HepG2 (cell line): Measurements from ENCODE around the gene MAD2L2. TPM values are rescaled to one million over a fixed set of nuclear protein-coding genes. Genes with fewer than 3 reads are reported as not detected.

ENCODE experiments used
- ATAC-seq: fragments of 200-7000 bp; cut with Tn5 transposase; 3 replicates; pipeline ENCODE4 v1.9.1; 2020; ENCODE audit warnings: mild to moderate bottlenecking, moderate library complexity
- BruUV-seq: library from RNA; stranded (reverse); fragments of 400-500 nt; replicated peaks from 2 replicates; lab custom pipeline; 2021; lab: Mats Ljungman, UMichigan
- CTCF ChIA-PET: fragments of 300-600 bp; formaldehyde crosslinking; extraction: SDS; loops from one replicate; lab custom pipeline; 2021; ENCODE audit warnings: low total read pairs, inconsistent platforms, low intra/inter-chr PET ratio; lab: Yijun Ruan, JAX
- POLR2A ChIA-PET: fragments of 350-600 bp; sonication (Branson Sonifier 250); formaldehyde crosslinking; loops from one replicate; lab custom pipeline; 2020; ENCODE audit warnings: antibody characterized with exemption, inconsistent platforms; lab: Yijun Ruan, JAX
- DNase-seq: peaks from one replicate; pipeline ENCODE4 v3.0.0-alpha.2; 2015; ENCODE audit warnings: low spot score
- FAIRE-seq: peaks from 3 replicates; lab custom pipeline; 2011; peaks lifted over from hg19 to GRCh38; lab: Jason Lieb, UNC
- H2AFZ ChIP-seq: one replicate; pipeline ENCODE4 v1.6.1; 2011; ENCODE audit warnings: low read length, inconsistent platforms
- H3K27ac ChIP-seq: fragments of 300-600 bp; 3 replicates; pipeline ENCODE4 v1.8.0; 2011; ENCODE audit warnings: mixed run types, mild to moderate bottlenecking, mixed read lengths, low read length, inconsistent platforms; ENCODE audit not compliant: insufficient read depth; ENCODE audit errors: extremely low read length
- H3K27me3 ChIP-seq, 2 experiments: fragments of 200-600 bp in 1 of 2; 2 replicates in 1 of 2; 3 replicates in 1 of 2; pipeline versions ENCODE4 v1.6.0 to v1.8.0; 2011; ENCODE audit warnings: low read length in 2 of 2, mild to moderate bottlenecking in 2 of 2, moderate library complexity in 2 of 2, inconsistent platforms in 1 of 2; ENCODE audit not compliant: insufficient read depth in 2 of 2, control insufficient read depth in 1 of 2
- H3K36me3 ChIP-seq, 2 experiments: fragments of 200-600 bp in 1 of 2; replicated peaks in 1 of 2; 2 replicates in 1 of 2; 3 replicates in 1 of 2; pipeline versions ENCODE4 v1.5.1 to v1.8.0; 2011; ENCODE audit warnings: low read length in 2 of 2, inconsistent platforms in 1 of 2; ENCODE audit not compliant: insufficient read depth in 2 of 2, control insufficient read depth in 1 of 2
- H3K4me1 ChIP-seq: 2 replicates; pipeline ENCODE4 v1.5.1; 2012; ENCODE audit warnings: low read length, inconsistent platforms; ENCODE audit not compliant: insufficient read depth
- H3K4me2 ChIP-seq: 2 replicates; pipeline ENCODE4 v1.6.0; 2011; ENCODE audit warnings: low read depth, low read length, inconsistent platforms
- H3K4me3 ChIP-seq, 3 experiments: fragments of 200-600 bp in 1 of 3; sonication (generic), shearing (Covaris generic) in 1 of 3; replicated peaks in 1 of 3; 2 replicates each; pipeline ENCODE4 v1.5.1; 2011 to 2016; ENCODE audit warnings: low read length in 3 of 3, inconsistent platforms in 2 of 3, low read depth in 2 of 3, mild to moderate bottlenecking in 2 of 3, control low read depth in 1 of 3, mixed read lengths in 1 of 3; ENCODE audit not compliant: insufficient read depth in 1 of 3
- H3K79me2 ChIP-seq: one replicate; pipeline ENCODE4 v1.6.1; 2011; ENCODE audit warnings: low read length, inconsistent platforms; ENCODE audit not compliant: insufficient read depth
- H3K9ac ChIP-seq: 2 replicates; pipeline ENCODE4 v1.6.0; 2011; ENCODE audit warnings: mild to moderate bottlenecking, low read depth, low read length, inconsistent platforms; ENCODE audit not compliant: insufficient read depth
- H3K9me3 ChIP-seq: 2 replicates; pipeline ENCODE4 v1.5.1; 2012; ENCODE audit warnings: mild to moderate bottlenecking, low read length
- H4K20me1 ChIP-seq: 2 replicates; pipeline ENCODE4 v1.6.0; 2011; ENCODE audit warnings: inconsistent platforms, mild to moderate bottlenecking, low read length, moderate library complexity; ENCODE audit not compliant: insufficient read depth
- AGO2 ChIP-seq: fragments of 200-400 bp; formaldehyde crosslinking; optimal IDR thresholded peaks from 2 replicates; pipeline ENCODE3; 2017; ENCODE audit warnings: mild to moderate bottlenecking, low read depth, low read length, moderate library complexity
- ELF3 ChIP-seq: IDR thresholded peaks from 2 replicates; pipeline ENCODE4 v1.6.1; 2016; ENCODE audit warnings: missing genetic modification reagents, missing compliant biosample characterization
- HCFC1 ChIP-seq: fragments of 150-350 bp; IDR thresholded peaks from 2 replicates; pipeline ENCODE4 v1.6.1; 2014; ENCODE audit warnings: low read depth, low read length
- HMG20B ChIP-seq: conservative IDR thresholded peaks from 2 replicates; pipeline ENCODE4 v1.6.1; 2016; ENCODE audit warnings: missing genetic modification reagents, missing compliant biosample characterization
- IKZF4 ChIP-seq: sonication (generic); formaldehyde crosslinking; IDR thresholded peaks from 2 replicates; pipeline ENCODE4 v1.5.1; 2020; ENCODE audit warnings: borderline replicate concordance, mild to moderate bottlenecking, low read depth, missing genetic modification reagents; ENCODE audit errors: not compliant biosample characterization
- KDM2A ChIP-seq: sonication (generic); formaldehyde crosslinking; IDR thresholded peaks from 2 replicates; pipeline ENCODE4 v1.4.0; 2020; ENCODE audit warnings: low read depth, missing genetic modification reagents, borderline replicate concordance
- KMT2A ChIP-seq: sonication (generic); formaldehyde crosslinking; IDR thresholded peaks from 2 replicates; pipeline ENCODE4 v1.4.0; 2020; ENCODE audit warnings: missing genetic modification reagents
- NFATC3 ChIP-seq: sonication (generic); formaldehyde crosslinking; IDR thresholded peaks from 2 replicates; pipeline ENCODE4 v1.5.1; 2020; ENCODE audit warnings: mild to moderate bottlenecking, missing genetic modification reagents
- POLR2A ChIP-seq, 2 experiments: IDR thresholded peaks; 2 replicates each; pipeline ENCODE4 v1.6.1; 2011; ENCODE audit warnings: low read depth in 2 of 2, low read length in 2 of 2, mild to moderate bottlenecking in 1 of 2, moderate library complexity in 1 of 2; ENCODE audit not compliant: insufficient read depth in 1 of 2
- RAD51 ChIP-seq: fragments of 450-650 bp; IDR thresholded peaks from 2 replicates; pipeline ENCODE4 v1.6.1; 2016; ENCODE audit warnings: borderline replicate concordance
- SNAPC2 ChIP-seq: sonication (generic); formaldehyde crosslinking; IDR thresholded peaks from 2 replicates; pipeline ENCODE4 v1.8.1; 2022; ENCODE audit warnings: mild to moderate bottlenecking, missing genetic modification reagents
- SRSF1 ChIP-seq: fragments of 200-400 bp; formaldehyde crosslinking; optimal IDR thresholded peaks from 2 replicates; pipeline ENCODE3; 2017; ENCODE audit warnings: mild to moderate bottlenecking, low read depth, low read length, moderate library complexity
- ZFP91 ChIP-seq: sonication (generic); formaldehyde crosslinking; IDR thresholded peaks from 2 replicates; pipeline ENCODE4 v1.9.0; 2022; ENCODE audit warnings: missing genetic modification reagents, mild to moderate bottlenecking, borderline replicate concordance
- ZNF619 ChIP-seq: sonication (generic); formaldehyde crosslinking; IDR thresholded peaks from 2 replicates; pipeline ENCODE4 v1.4.0; 2020; ENCODE audit warnings: mild to moderate bottlenecking, missing genetic modification reagents
- ZNF740 ChIP-seq: sonication (generic); formaldehyde crosslinking; IDR thresholded peaks from 2 replicates; pipeline ENCODE4 v1.4.0; 2020; ENCODE audit warnings: missing genetic modification reagents
- ZNF75D ChIP-seq: sonication (generic); formaldehyde crosslinking; IDR thresholded peaks from 2 replicates; pipeline ENCODE4 v1.8.1; 2023; ENCODE audit warnings: missing genetic modification reagents, mild to moderate bottlenecking, borderline replicate concordance
- ZNF773 ChIP-seq: sonication (generic); formaldehyde crosslinking; IDR thresholded peaks from 2 replicates; pipeline ENCODE4 v1.4.0; 2020; ENCODE audit warnings: missing genetic modification reagents, borderline replicate concordance
- WGBS: methylation state at CpG from one replicate; pipeline ENCODE4 v1.1.6; 2017; ENCODE audit warnings: low lambda C conversion rate; 5-methylcytosine and 5-hydroxymethylcytosine counted together
- in situ Hi-C: cut with HindIII; loops from 2 replicates; pipeline ENCODE4 v1.10.0; 2017; ENCODE audit warnings: low pct_unique_long_range_greater_than_20kb; ENCODE audit not compliant: extremely low pct_ligation_motif_present
- intact Hi-C: fragments of 100-400 bp; cut with micrococcal nuclease; formaldehyde crosslinking; loops from one replicate; pipeline ENCODE4 v1.10.0; 2022; ENCODE audit not compliant: unreplicated experiment
- polyA plus RNA-seq, 8 experiments: library from polyadenylated mRNA; depleted of rRNA in 3 of 8; stranded (reverse) in 7 of 8; unstranded in 1 of 8; fragments of >200 nt; fragmentation: Illumina TruSeq in 4 of 8; extraction: Trizol in 4 of 8; gene quantifications; 2 replicates each; pipeline versions ENCODE4 v1.2.1 to v1.2.3, GENCODE V29; 2011 to 2016; ENCODE audit warnings: low read depth in 4 of 8, missing spikeins in 1 of 8, mixed read lengths in 1 of 8; ENCODE audit not compliant: insufficient read depth in 1 of 8
- total RNA-seq, 5 experiments: library from RNA; depleted of rRNA; stranded (reverse); fragments of >200 nt; fragmentation: Illumina TruSeq; extraction: Trizol; gene quantifications; 2 replicates each; pipeline ENCODE4 v1.2.3, GENCODE V29; 2016; ENCODE audit warnings: low read depth in 1 of 5

The MAD2L2 gene
- total and polyA plus RNA-seq, 2 of the 13 experiments (the other 11 are each of a cell fraction or from before 2014, with no cell fraction given): 51.8 to 53.8 TPM

GRCh38 chr1:11641776-11642305 is 39.1 kb downstream of the MAD2L2 start:
- CTCF ChIA-PET: interaction anchor here (1.5 to 2.0 kb wide), 3 partner anchors 78 to 400 kb away, joined by 6 to 19 read pairs (median 7); no protein-coding TSS in a partner anchor
- no peak for FAIRE-seq
- POLR2A ChIA-PET: interaction anchor here (0.7 to 0.9 kb wide), 2 partner anchors 12 to 22 kb away, joined by 3 to 4 read pairs; partner anchors contain the start of gene FBXO6
- TF ChIP-seq ZFP91: no peak
- 0 out of 4 replicates have a peak, but pooled peaks of 1 of the 2 experiments have one; percentile 12 for TF ChIP-seq POLR2A (IDR thresholded peaks at IDR 0.05; ENCODE audit: insufficient read depth in 1 of 2, low read depth in 2 of 2, low read length in 2 of 2)
- WGBS: 72% methylated on average over 2 of the region's 5 CpGs
- peaks cover 2 to 15% of the 10 kb centered on the region in 2 experiments; a peak in 3 of 5 replicates for H3K27me3 ChIP-seq
- H3K9me3 ChIP-seq: no peaks in the 10 kb centered on the region
- intact Hi-C loops: loop anchor here (1.0 kb wide), 1 partner anchor 305 kb away; no protein-coding TSS in a partner anchor
- no peak for DNase-seq
- no peak for ATAC-seq
- H2AFZ ChIP-seq: no peak overlapping the region
- no peaks in the 10 kb centered on the region for H3K79me2 ChIP-seq
- H3K4me2 ChIP-seq: no peak overlapping the region
- no peak overlapping the region for H3K9ac ChIP-seq
- H3K4me1 ChIP-seq: 0 out of 2 replicates have a peak, but pooled peaks cover 2% of the 10 kb centered on the region
- H3K27ac ChIP-seq: no peak overlapping the region
- in situ Hi-C loops: loop anchor here (5.0 to 25.0 kb wide), 3 partner anchors 300 to 605 kb away; partner anchors contain the start of gene MASP2
- no TSS peak for BruUV-seq
- H4K20me1 ChIP-seq: peaks cover 15% of the 10 kb centered on the region; the same call in 1 of the 2 replicates
- H3K4me3 ChIP-seq: no peak overlapping the region
- no peaks in the 10 kb centered on the region for H3K36me3 ChIP-seq

- no peak for ATAC-seq
- TF ChIP-seq ZNF740 (no peak), HCFC1 (no peak), ZNF75D (CRISPR knock-in tag) (no peak), SRSF1 (no peak), KDM2A (CRISPR knock-in tag) (0 out of 2 replicates have a peak, but pooled peaks have one; percentile 52), RAD51 (no peak), AGO2 (peak; percentile 54), ELF3 (no peak), IKZF4 (CRISPR knock-in tag) (no peak), HMG20B (CRISPR knock-in tag) (no peak), KMT2A (CRISPR knock-in tag) (no peak), ZNF773 (no peak), ZNF619 (no peak), NFATC3 (CRISPR knock-in tag) (no peak), SNAPC2 (CRISPR knock-in tag) (no peak)
These were observed 40.0 kb downstream of the MAD2L2 start for GRCh38 chr1:11640944-11641343.

More at GRCh38 chr1:11640944-11641343, 40.0 kb downstream of the MAD2L2 start:
- H2AFZ ChIP-seq: no peak overlapping the region
- peaks cover 17% of the 10 kb centered on the region; the same call in 1 of the 2 replicates for H4K20me1 ChIP-seq
- no TSS peak for BruUV-seq
- H3K27ac ChIP-seq: no peak overlapping the region
- CTCF ChIA-PET: no interaction called here
- no peaks in the 10 kb centered on the region for H3K79me2 ChIP-seq
- WGBS: 67% methylated on average over 4 of the region's 6 CpGs
- no peaks in the 10 kb centered on the region for H3K9me3 ChIP-seq
- intact Hi-C loops (no loop called here), in situ Hi-C loops (loop anchor here (5.0 to 25.0 kb wide), 3 partner anchors 299 to 604 kb away; partner anchors contain the start of gene MASP2)
- FAIRE-seq: no peak
- no peaks in the 10 kb centered on the region for H3K4me1 ChIP-seq
- no peaks in the 10 kb centered on the region for H3K36me3 ChIP-seq
- no peak for DNase-seq
- no peak overlapping the region for H3K4me2 ChIP-seq
- H3K9ac ChIP-seq: no peak overlapping the region
- peaks cover 2 to 20% of the 10 kb centered on the region in 2 experiments; a peak in 3 of 5 replicates for H3K27me3 ChIP-seq
- no peak overlapping the region for H3K4me3 ChIP-seq
- POLR2A ChIA-PET: interaction anchor here (0.9 kb wide), 1 partner anchor 23 kb away, joined by 3 read pairs; the partner anchor contains the start of gene FBXO6
